OCI-LY7 (cell line): ENCODE measurements around the gene MCF2L2.

Source experiments
- CTCF ChIP-seq: fragments of 200-600 bp; sonication (generic); conservative IDR thresholded peaks from 2 replicates; pipeline ENCODE4 v1.5.1; 2014; ENCODE audit warnings: mild to moderate bottlenecking, antibody characterized with exemption, low read length, moderate library complexity, mixed read lengths
- EZH2phosphoT487 ChIP-seq: fragments of 200-600 bp; sonication (generic); IDR thresholded peaks from 2 replicates; pipeline ENCODE4 v1.6.1; 2018; ENCODE audit warnings: low read depth, borderline replicate concordance, mild to moderate bottlenecking, mixed run types, antibody characterized with exemption, low read length, moderate library complexity, mixed read lengths

GRCh38 chr3:183303690-183304089 is 124.7 kb downstream of the MCF2L2 start:
- no peak for TF ChIP-seq CTCF
- no peak for TF ChIP-seq EZH2phosphoT487
